ENCODE results near the gene EXOSC7.

DNA sequence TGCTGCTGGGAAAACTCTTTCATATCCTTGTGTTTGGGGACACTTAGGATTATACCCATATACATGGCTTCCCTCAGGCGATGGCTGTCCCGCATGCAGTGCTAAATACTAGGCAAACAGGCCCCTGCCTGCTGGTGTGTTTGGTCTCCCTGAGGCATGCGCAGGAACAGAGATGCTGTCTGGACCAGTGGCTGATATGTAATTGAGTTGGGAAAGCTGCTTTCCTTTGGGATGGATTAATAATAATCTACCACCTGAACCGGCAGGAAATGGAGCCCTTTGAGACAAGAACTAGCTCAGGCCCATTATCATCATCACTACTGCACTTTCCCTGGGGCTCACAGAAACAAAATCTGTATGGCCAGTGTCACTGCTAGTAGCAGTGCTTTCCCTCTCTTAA is 18.1 kb upstream of the EXOSC7 start:
- TF ChIP-seq CTCF (IDR thresholded peaks at IDR 0.05; ENCODE audit: extremely low read depth in 1 of 2, insufficient read depth in 1 of 2, low read depth in 1 of 2, low read length in 2 of 2) = no peak
- TF ChIP-seq, protein P1, sequence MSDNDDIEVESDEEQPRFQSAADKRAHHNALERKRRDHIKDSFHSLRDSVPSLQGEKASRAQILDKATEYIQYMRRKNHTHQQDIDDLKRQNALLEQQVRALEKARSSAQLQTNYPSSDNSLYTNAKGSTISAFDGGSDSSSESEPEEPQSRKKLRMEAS (IDR thresholded peaks at IDR 0.05; ENCODE audit: insufficient read depth, insufficient read length) = no peak
- no peak for TF ChIP-seq POLR2A (IDR thresholded peaks at IDR 0.05; ENCODE audit: low read depth, low read length)
- TF ChIP-seq POLR2AphosphoS5 (IDR thresholded peaks at IDR 0.05; ENCODE audit: insufficient read depth, low read depth, low read length) = no peak
- TF ChIP-seq EZH2 (IDR thresholded peaks at IDR 0.05; ENCODE audit: borderline replicate concordance, low read depth, low read length, severe bottlenecking) = no peak
- TF ChIP-seq JUN (IDR thresholded peaks at IDR 0.05; ENCODE audit: borderline replicate concordance, insufficient read depth, insufficient read length, low read depth) = no peak
- no peak for TF ChIP-seq GATA2 (IDR thresholded peaks at IDR 0.05; ENCODE audit: insufficient read depth, insufficient read length, low read depth, low read length)

All from endothelial cell of umbilical vein (primary cell).